CD14-positive monocyte (primary cell): Measurements from ENCODE around the gene HERC2. TPM values are rescaled to one million over a fixed set of nuclear protein-coding genes. Genes with fewer than 3 reads are reported as not detected.

Experiments
- DNase-seq, 3 donors: peaks; one replicate each; pipeline ENCODE4 v3.0.0-alpha.2; 2011 to 2022
- H2AFZ ChIP-seq: 2 replicates; pipeline ENCODE4 v1.6.0; 2012; ENCODE audit warnings: mild to moderate bottlenecking, low read depth, low read length, inconsistent platforms; ENCODE audit not compliant: insufficient read depth, poor library complexity, severe bottlenecking
- H3K27ac ChIP-seq, 2 donors: 1 replicate in 1 of 2; 2 replicates in 1 of 2; pipeline ENCODE4 v1.5.1; 2012 to 2013; ENCODE audit warnings: low read length in 2 of 2, control low read depth in 1 of 2, inconsistent platforms in 1 of 2, low read depth in 1 of 2, mild to moderate bottlenecking in 1 of 2
- H3K27me3 ChIP-seq, 2 donors: one replicate each; pipeline versions ENCODE4 v1.6.0 to v1.6.1; 2011 to 2013; ENCODE audit warnings: low read length in 2 of 2; ENCODE audit not compliant: control insufficient read depth in 2 of 2, insufficient read depth in 2 of 2
- H3K36me3 ChIP-seq, 2 donors: replicated peaks in 1 of 2; 1 replicate in 1 of 2; 2 replicates in 1 of 2; pipeline versions ENCODE4 v1.5.1 to v1.6.1; 2012 to 2013; ENCODE audit warnings: low read length in 2 of 2, control low read depth in 1 of 2, inconsistent platforms in 1 of 2, mild to moderate bottlenecking in 1 of 2; ENCODE audit not compliant: insufficient read depth in 2 of 2, control insufficient read depth in 1 of 2
- H3K4me1 ChIP-seq, 2 donors: 1 replicate in 1 of 2; 2 replicates in 1 of 2; pipeline versions ENCODE4 v1.5.1 to v1.6.1; 2012 to 2013; ENCODE audit warnings: low read length in 2 of 2, control low read depth in 1 of 2, inconsistent platforms in 1 of 2, mild to moderate bottlenecking in 1 of 2, moderate library complexity in 1 of 2; ENCODE audit not compliant: insufficient read depth in 2 of 2, control insufficient read depth in 1 of 2
- H3K4me2 ChIP-seq: replicated peaks from 2 replicates; pipeline ENCODE3; 2012; ENCODE audit warnings: low read length, moderate library complexity, mild to moderate bottlenecking; ENCODE audit not compliant: poor library complexity, severe bottlenecking; ENCODE audit errors: extremely low read depth
- H3K4me3 ChIP-seq, 3 experiments: fragments of 200-600 bp in 1 of 3; sonication (generic) in 1 of 3; replicated peaks in 1 of 3; 1 replicate in 2 of 3; 2 replicates in 1 of 3; pipeline ENCODE4 v1.5.1; 2011 to 2013; ENCODE audit warnings: low read length in 3 of 3, mild to moderate bottlenecking in 3 of 3, control low read depth in 2 of 3, low read depth in 2 of 3, inconsistent platforms in 1 of 3, moderate library complexity in 1 of 3
- H3K79me2 ChIP-seq: 2 replicates; pipeline ENCODE4 v1.6.0; 2012; ENCODE audit warnings: mild to moderate bottlenecking, control low read depth, inconsistent platforms, low read length, moderate library complexity; ENCODE audit not compliant: insufficient read depth
- H3K9ac ChIP-seq: 2 replicates; pipeline ENCODE4 v1.6.0; 2017; ENCODE audit warnings: low read length, mild to moderate bottlenecking; ENCODE audit not compliant: insufficient read depth, poor library complexity, severe bottlenecking
- H3K9me3 ChIP-seq, 2 donors: replicated peaks in 1 of 2; 1 replicate in 1 of 2; 2 replicates in 1 of 2; pipeline versions ENCODE4 v1.5.1 to v1.6.1; 2012 to 2013; ENCODE audit warnings: low read length in 2 of 2, control low read depth in 1 of 2; ENCODE audit not compliant: control insufficient read depth in 1 of 2, insufficient read depth in 1 of 2
- H4K20me1 ChIP-seq: 2 replicates; pipeline ENCODE4 v1.6.0; 2012; ENCODE audit warnings: mild to moderate bottlenecking, low read length, control low read depth, moderate library complexity; ENCODE audit not compliant: insufficient read depth
- H3K27ac Mint-ChIP-seq, 7 donors: one replicate each; pipeline ENCODE4 v1.8.0; 2020; ENCODE audit warnings: mild to moderate bottlenecking in 7 of 7, mixed read lengths in 7 of 7, moderate library complexity in 6 of 7, inconsistent platforms in 2 of 7
- H3K27me3 Mint-ChIP-seq, 3 donors: one replicate each; pipeline ENCODE4 v1.8.0; 2021 to 2022; ENCODE audit warnings: low read depth in 3 of 3, mild to moderate bottlenecking in 3 of 3, mixed read lengths in 3 of 3, moderate library complexity in 3 of 3, inconsistent platforms in 1 of 3
- H3K36me3 Mint-ChIP-seq, 2 donors: one replicate each; pipeline ENCODE4 v1.8.0; 2020; ENCODE audit warnings: mixed read lengths in 2 of 2, inconsistent platforms in 1 of 2, mild to moderate bottlenecking in 1 of 2
- H3K4me1 Mint-ChIP-seq: one replicate; pipeline ENCODE4 v1.8.0; 2020; ENCODE audit warnings: mild to moderate bottlenecking, mixed read lengths
- H3K4me3 Mint-ChIP-seq, 2 donors: one replicate each; pipeline ENCODE4 v1.8.0; 2020; ENCODE audit warnings: mild to moderate bottlenecking in 2 of 2, mixed read lengths in 2 of 2, moderate library complexity in 1 of 2
- H3K9me3 Mint-ChIP-seq, 7 donors: one replicate each; pipeline ENCODE4 v1.8.0; 2020 to 2022; ENCODE audit warnings: mixed read lengths in 7 of 7, mild to moderate bottlenecking in 6 of 7, moderate library complexity in 6 of 7, inconsistent platforms in 2 of 7
- WGBS: methylation state at CpG from one replicate; pipeline ENCODE4 v1.1.5; 2013; ENCODE audit warnings: missing lambda C conversion rate; ENCODE audit not compliant: insufficient coverage; 5-methylcytosine and 5-hydroxymethylcytosine counted together
- intact Hi-C, 2 donors: fragments of 100-400 bp; cut with micrococcal nuclease; formaldehyde crosslinking; loops; one replicate each; pipeline versions ENCODE4 v1.15.0 to v1.15.1; 2023
- polyA plus RNA-seq, 3 donors: library from polyadenylated mRNA; depleted of rRNA in 1 of 3; unstranded in 2 of 3; stranded (reverse) in 1 of 3; fragments of 300-500 nt in 2 of 3; fragments of >200 nt in 1 of 3; fragmentation: Illumina TruSeq in 2 of 3; gene quantifications; 1 replicate in 2 of 3; 2 replicates in 1 of 3; pipeline ENCODE4 v1.2.3, GENCODE V29; 2012 to 2021
- TF ChIP-seq, protein P1 (sequence below): fragments of 200-600 bp; IDR thresholded peaks from one replicate; pipeline ENCODE4 v1.8.0; 2022; ENCODE audit warnings: antibody characterized with exemption, mild to moderate bottlenecking

The HERC2 gene
- polyA plus RNA-seq, 3 donors, result 3.1 to 9.0 (median 4.7) TPM

DNA sequence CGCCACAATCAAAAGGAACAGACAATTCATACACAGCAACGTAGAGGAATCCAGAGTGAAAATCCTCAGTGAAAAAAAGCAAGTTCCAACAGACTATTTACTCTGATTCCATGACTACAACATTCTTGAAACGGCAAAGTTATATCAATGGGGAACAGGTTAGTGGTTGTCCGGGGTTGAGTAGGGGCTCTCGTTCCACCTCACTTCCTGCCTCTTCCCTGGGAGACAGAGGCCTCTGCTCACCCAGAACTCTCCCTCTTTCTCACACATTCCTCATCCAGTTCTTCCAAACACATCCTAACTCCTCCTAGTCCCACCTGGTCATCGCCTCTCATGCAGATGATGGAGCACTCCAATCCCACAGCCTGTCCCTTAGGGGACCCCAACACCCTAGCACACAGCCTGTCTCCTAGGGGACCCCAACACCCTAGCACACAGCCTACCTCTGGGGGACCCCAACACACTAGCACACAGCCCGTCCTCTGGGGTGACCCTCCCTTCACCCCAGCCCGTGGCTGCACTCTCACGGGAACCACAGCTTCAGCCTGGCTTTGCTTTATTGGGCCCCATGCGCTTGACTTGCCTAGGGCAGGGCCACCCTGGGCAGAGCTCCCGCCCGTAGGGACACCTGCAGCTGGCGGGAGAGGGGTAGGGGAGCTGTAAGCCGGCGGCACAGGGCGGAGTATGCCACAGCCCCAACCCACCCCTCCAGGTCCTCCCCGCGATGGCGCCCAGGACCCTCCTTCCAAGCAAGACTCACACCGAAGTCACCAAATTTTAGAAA is 228.0 kb downstream of the HERC2 start:
- Mint-ChIP-seq H3K9me3 (peaks cover 8 to 59% (median 45%) of the 10 kb centered on the region in 7 donors), H3K4me3 (peak overlapping the region in 1 of 2 donors; percentile 88), H3K4me1 (peaks cover 24% of the 10 kb centered on the region), H3K27me3 (peaks cover 73 to 85% (median 75%) of the 10 kb centered on the region in 3 donors), H3K27ac (no peak overlapping the region), H3K36me3 (peaks cover 6 to 8% of the 10 kb centered on the region in 2 donors)
- H3K4me2 ChIP-seq, result no peak overlapping the region
- intact Hi-C loops, result no loop called here
- H3K36me3 ChIP-seq, result no peaks in the 10 kb centered on the region
- H3K27me3 ChIP-seq, result peaks cover 55 to 86% of the 10 kb centered on the region in 2 donors
- H3K4me3 ChIP-seq, result no peak overlapping the region
- TF ChIP-seq, protein P1, sequence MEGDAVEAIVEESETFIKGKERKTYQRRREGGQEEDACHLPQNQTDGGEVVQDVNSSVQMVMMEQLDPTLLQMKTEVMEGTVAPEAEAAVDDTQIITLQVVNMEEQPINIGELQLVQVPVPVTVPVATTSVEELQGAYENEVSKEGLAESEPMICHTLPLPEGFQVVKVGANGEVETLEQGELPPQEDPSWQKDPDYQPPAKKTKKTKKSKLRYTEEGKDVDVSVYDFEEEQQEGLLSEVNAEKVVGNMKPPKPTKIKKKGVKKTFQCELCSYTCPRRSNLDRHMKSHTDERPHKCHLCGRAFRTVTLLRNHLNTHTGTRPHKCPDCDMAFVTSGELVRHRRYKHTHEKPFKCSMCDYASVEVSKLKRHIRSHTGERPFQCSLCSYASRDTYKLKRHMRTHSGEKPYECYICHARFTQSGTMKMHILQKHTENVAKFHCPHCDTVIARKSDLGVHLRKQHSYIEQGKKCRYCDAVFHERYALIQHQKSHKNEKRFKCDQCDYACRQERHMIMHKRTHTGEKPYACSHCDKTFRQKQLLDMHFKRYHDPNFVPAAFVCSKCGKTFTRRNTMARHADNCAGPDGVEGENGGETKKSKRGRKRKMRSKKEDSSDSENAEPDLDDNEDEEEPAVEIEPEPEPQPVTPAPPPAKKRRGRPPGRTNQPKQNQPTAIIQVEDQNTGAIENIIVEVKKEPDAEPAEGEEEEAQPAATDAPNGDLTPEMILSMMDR, result no peak
- no peak overlapping the region for H3K27ac ChIP-seq
- no peaks in the 10 kb centered on the region for H3K79me2 ChIP-seq
- WGBS, result 39% methylated on average over 5 of the region's 20 CpGs
- no peaks in the 10 kb centered on the region for H4K20me1 ChIP-seq
- DNase-seq, result no peak
- peak overlapping the region; percentile 41 for H2AFZ ChIP-seq
- peaks cover 22 to 31% of the 10 kb centered on the region in 2 donors for H3K4me1 ChIP-seq
- H3K9ac ChIP-seq, result no peak overlapping the region
- H3K9me3 ChIP-seq, result peaks cover 16 to 66% of the 10 kb centered on the region in 2 donors

DNA sequence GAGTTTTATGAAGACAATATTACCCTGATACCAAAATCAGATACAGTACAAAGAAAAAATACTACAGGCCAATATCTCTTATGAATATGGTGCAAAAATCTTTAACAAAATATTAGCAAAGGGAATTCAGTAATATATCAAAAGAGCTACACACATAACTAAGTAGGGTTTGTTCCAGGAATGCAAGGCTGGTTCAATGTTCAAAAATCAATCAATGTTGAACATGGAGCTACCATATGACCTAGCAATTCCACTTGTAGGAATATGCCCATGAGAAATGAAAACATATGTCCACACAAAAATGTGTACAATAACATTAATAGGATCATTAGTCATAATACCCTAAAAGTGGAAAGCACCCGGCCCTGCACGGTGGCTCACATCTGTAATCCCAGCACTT is 230.7 kb downstream of the HERC2 start:
- peaks cover 8 to 59% (median 47%) of the 10 kb centered on the region in 7 donors for H3K9me3 Mint-ChIP-seq
- H3K4me2 ChIP-seq, result no peak overlapping the region
- WGBS, result 100% methylated on average over 2 of the region's 2 CpGs
- peaks cover 16 to 47% of the 10 kb centered on the region in 2 donors for H3K9me3 ChIP-seq
- no peaks in the 10 kb centered on the region for H3K79me2 ChIP-seq
- H3K36me3 ChIP-seq, result no peaks in the 10 kb centered on the region
- no peak overlapping the region for H2AFZ ChIP-seq
- no peak overlapping the region for H3K4me3 ChIP-seq
- intact Hi-C loops, result no loop called here
- H3K4me1 ChIP-seq, result peaks cover 17 to 19% of the 10 kb centered on the region in 2 donors
- H3K27me3 Mint-ChIP-seq, result peaks cover 52 to 65% (median 56%) of the 10 kb centered on the region in 3 donors
- TF ChIP-seq, protein P1, result no peak
- no peak overlapping the region for H3K27ac ChIP-seq
- H3K36me3 Mint-ChIP-seq, result peaks cover 5 to 6% of the 10 kb centered on the region in 2 donors
- H3K4me1 Mint-ChIP-seq, result peaks cover 12% of the 10 kb centered on the region
- no peak for DNase-seq
- H3K4me3 Mint-ChIP-seq, result no peak overlapping the region
- H3K27ac Mint-ChIP-seq, result no peak overlapping the region
- H4K20me1 ChIP-seq, result no peaks in the 10 kb centered on the region
- peaks cover 32 to 61% of the 10 kb centered on the region in 2 donors for H3K27me3 ChIP-seq
- no peak overlapping the region for H3K9ac ChIP-seq
